NOMO-1 treated with DMSO at 0.1 percent for 48 hours (cell line): ENCODE results near the gene MPG.
A peak's percentile ranks its signal among the peaks of the same experiment; 100 is the strongest.

Source experiments
- DNase-seq: peaks from one replicate; lab custom pipeline; 2025; ENCODE audit not compliant: unreplicated experiment; lab: John Stamatoyannopoulos, UW

The MPG gene

DNA sequence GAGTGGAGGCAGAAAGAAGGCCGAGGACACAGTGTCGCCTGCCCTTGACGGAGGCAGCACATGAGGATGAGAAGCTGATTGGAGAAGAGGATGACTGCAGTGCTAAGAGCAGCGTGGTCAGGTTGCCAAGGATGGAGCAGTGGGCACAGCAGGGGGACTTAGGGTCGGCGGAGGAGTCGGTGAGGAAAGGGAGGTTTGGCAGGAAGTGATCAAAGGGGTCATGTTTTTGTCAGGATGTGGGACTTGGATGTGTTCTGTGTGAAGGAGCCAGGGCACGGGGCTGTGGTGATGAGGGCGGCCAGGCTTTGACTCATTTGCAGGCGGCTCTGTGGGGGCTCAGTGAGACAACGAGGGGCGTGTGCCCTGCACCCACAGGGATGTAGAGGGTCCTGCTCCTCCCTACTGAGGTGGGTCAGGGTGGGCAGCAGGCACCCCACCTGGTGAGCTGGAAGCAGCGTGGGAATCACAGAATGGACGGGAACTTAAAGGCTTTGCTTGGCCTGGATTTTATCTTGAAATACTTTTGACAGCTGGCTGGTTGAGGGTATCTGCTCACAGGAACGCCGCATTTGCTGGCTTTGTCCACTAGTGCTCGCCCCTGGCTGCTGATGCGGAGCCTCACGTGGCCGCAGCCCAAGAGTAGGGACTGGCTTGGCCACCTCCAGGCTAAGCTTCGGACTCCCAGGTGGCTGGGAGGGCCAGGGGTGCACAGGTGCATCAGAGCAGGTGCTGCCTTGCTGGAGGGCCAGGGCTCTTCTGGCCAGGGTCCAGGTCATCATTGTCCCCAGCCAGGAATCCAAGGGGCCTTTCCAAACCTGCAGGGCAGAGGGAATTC lies 6.0 kb downstream of the MPG start:
- DNase-seq: no peak

DNA sequence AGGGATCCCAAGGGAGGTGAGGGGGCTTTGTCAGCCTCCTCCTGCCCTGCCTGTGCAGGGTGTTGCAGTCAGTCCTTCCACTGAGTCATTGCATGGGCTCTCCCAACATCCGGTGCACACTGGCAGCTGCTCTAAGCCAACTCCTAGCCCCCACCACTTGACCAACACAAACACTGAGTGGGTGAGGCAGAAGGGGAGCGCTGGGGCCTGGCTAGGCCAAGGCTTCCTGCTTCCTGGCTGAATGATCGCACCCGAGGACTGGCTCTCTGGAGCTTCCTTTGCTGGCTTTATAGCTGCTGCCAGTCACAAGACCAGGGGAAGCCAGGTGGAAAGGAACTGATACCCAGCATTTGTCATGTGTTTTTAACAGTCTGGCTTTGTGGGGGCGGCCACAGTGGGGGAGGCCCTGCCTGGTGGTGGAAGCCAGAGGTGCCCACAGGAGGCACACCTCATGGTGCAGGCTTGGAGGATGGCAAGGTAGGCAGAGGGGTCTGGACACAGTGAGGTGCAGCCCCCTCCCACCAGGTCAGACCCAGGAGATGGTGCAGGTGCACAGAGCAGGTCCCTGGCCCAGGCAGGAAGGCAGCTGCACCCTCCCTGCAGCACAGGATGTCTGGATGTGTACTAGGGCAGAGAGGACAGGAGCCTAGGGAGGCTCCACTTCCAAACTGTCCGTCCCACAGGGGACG lies 6.8 kb downstream of the MPG start:
- DNase-seq: peak; percentile 11

- DNase-seq: no peak
Measured at GRCh38 chr16:85407-85782, 7.4 kb downstream of the MPG start.

GRCh38 chr16:85865-86264 lies 7.8 kb downstream of the MPG start:
- DNase-seq: no peak

DNA sequence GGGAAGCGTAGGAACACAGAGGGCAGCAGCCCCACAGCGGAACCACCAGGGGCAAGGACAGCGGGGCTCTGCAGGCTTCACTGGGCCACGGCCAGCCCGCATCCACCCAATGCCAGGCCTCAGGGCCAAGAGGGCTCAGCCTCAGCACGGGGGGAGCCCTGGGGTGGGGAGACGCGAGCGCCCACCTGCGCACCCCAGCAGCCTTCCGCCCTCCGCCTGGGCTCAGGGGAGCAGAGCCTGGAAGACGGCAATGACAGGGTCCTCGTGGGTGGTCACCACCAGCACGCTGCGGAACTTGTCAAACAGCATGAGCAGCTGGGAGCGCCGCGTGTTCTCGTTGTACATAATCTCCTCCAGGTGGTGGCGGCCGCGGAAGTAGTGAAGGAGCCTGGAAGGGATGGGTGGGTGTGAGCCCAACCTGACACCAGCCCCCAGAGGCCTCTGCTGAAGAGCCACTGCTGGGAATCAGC lies 8.5 kb downstream of the MPG start:
- DNase-seq: no peak

GRCh38 chr16:88613-89012 lies 10.6 kb downstream of the MPG start:
- DNase-seq: no peak

DNA sequence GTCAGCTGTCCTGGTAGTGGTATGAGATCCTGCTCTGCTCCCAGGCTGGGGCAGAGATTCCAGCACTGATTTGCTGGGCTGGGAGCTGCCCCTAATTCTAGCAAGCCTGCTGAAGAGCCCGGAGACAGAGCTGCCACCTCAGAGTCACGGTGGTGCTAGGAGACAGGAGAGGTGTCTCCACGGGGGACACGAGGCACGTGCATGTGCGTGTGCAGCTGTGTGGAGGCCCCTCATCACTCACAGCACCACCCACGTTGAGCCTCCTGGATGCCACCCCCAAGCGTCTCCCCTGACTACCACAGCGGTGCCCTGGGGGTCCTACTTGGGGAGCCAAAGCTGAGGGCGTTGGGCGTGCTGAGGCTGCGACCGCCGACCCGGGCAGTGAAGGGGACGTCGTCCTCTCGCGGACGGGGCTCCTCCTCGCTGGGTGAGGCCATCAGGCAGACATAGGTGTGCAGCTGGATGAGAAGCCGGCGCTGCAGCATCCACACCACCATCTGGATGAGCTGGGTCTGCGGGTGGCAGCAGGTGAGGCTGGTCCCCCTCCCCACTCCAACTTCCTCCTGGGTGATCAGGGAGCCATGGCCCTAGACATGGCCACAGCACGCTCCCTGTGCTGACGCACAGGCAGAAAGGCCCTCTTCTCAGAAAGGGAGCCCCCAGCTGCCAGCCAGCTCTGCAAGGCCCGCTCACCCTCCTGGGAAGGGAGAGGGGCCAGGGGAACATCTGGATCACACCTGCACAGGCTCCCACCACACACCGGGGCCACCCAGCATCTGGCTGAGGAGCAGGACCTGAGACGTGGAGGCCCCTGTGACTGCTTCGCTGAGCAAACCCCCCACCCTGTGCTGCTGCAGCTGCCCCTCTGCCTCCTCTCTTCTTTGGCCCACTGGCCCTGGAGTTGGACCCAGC lies 11.6 kb downstream of the MPG start:
- no peak for DNase-seq

DNA sequence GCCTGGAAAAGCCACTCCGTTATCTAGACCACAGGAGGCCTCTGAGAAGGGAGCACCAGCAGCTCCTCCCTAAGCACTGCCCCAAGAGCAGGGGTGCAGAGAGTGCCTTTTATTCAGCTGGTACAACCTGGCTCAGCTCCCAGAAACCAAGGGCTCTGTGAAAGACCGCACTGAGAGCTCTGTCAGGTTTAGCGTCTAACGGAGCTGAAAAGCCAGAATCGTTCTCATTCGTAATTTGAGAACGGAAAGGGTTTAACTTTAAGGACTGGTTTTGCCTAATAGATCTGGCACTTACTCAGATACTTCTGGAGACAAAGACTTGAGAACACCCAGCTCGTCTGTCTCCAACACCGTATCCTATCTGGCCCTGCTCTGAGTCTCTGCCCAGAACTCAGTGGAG lies 13.5 kb downstream of the MPG start:
- DNase-seq: no peak

GRCh38 chr16:92431-93339 lies 14.7 kb downstream of the MPG start:
- DNase-seq: no peak

GRCh38 chr16:94918-95265 lies 16.9 kb downstream of the MPG start:
- DNase-seq: no peak

GRCh38 chr16:96935-97381 lies 18.9 kb downstream of the MPG start:
- peak; percentile 85 for DNase-seq

GRCh38 chr16:97822-98221 lies 19.8 kb downstream of the MPG start:
- no peak for DNase-seq

DNA sequence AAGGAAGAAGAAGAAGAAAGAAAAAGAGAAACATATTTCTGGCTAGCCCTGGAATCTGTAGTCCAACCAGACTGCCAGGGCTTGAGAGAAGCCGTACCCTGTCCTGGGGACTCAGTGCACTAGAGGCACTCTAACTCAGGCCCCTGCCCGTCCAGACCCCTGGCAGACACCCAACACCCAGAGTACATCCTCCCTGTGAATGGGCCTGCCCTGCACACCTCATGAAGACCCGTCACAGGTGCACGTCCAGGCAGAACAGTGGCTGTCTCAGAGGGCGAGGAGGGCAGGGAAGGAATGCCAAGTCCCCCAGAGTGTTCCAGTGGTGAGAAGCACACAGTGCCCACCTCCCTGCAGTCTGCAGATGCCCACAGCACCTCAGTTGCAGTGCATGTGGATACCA lies 23.0 kb downstream of the MPG start:
- no peak for DNase-seq

- DNase-seq: no peak
Measured at GRCh38 chr16:101586-101985, 23.6 kb downstream of the MPG start.

DNA sequence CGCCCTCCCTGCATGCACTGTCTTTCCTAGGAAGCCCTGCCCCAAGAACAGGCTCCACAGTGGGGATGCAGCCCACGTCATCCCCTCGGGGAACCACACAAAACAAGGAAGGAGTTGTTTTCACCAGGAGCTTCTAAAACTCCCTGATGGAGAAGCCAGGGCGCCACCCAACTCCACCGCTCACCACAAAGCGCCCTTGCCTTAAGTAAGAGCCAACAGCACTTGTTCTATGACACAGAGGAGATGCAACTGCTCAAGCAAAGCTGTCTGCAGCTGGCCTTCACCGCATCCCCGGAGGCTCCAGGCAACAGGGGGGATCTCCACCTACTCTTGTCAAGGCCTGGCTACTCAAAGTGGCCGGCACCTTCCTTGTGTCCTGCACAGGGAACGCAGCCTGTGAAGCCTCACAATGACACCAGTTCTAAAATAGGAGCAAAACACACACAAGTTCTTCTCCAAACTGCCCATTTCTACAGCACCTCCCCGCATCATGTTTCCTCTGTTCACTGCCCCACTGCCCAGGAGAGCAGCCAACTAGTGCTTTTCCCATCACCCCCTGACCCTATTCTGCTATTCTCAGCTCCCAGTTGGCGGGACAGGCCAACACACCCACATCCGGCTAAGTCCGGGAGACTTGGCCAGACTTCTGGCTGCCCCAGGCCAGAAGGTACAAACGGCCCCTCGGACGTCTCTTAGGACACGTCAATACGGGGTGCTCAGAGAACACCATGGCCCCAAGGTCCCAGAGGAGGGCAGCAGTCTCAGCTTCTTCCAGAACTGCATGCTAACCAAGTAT lies 24.2 kb downstream of the MPG start:
- no peak for DNase-seq

DNA sequence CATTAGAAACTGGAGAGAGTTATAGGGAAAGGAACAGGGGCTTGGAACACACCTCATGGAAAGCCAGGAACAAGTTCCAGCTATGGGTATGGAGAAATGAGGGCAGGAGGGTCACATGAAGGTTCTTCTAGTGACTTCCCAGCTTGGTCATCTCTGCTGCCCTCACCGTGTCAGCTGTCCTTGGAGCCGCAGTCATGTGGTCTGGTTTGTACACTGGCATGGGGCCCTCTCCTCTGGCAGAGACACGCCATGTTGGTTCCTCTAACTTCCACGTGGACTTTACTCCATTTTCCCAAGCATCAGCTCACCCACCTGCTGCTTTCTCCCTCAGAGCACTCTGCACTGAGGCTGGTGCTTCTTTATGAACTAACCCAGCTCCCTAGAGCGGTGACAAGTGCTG lies 26.3 kb downstream of the MPG start:
- DNase-seq: no peak

DNA sequence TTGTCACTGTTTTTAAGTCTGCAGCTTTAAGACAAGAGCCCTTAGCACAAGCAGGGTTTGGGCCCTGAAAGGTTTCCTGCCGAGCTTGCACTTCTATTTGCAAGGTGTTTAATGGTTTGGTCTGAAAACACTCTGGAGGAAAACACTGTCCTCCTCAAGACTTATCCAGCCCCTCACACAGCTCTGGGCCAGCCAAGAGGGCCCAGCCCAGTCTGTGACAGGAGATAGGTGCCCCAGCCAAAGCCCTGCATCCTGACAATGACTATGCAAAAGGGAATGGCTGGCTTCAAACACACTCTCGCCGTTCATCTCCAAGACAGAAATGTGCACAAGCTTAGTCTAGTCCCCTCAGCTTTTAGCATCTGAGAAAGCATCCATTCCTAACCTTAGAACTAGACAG lies 26.9 kb downstream of the MPG start:
- no peak for DNase-seq

- no peak for DNase-seq
Measured at GRCh38 chr16:105521-105920, 27.5 kb downstream of the MPG start.

- peak; percentile 69 for DNase-seq
Measured at GRCh38 chr16:106623-107324, 28.7 kb downstream of the MPG start.
